Fibroblast of lung (primary cell): ENCODE data around the gene PTPRQ.

Source experiments
- CTCF ChIP-seq, 2 donors: IDR thresholded peaks in 1 of 2; conservative IDR thresholded peaks in 1 of 2; 1 replicate in 1 of 2; 2 replicates in 1 of 2; pipeline ENCODE4 v1.5.1; 2011 to 2012; ENCODE audit warnings: low read length in 2 of 2, control low read depth in 1 of 2, inconsistent platforms in 1 of 2, low read depth in 1 of 2, mild to moderate bottlenecking in 1 of 2
- EZH2 ChIP-seq: IDR thresholded peaks from 2 replicates; pipeline ENCODE4 v1.5.1; 2012; ENCODE audit warnings: low read length, control low read depth, mild to moderate bottlenecking; ENCODE audit errors: missing control alignments

GRCh38 chr12:80670214-80670613, 226.2 kb downstream of the PTPRQ start:
- no peak for TF ChIP-seq CTCF (conservative IDR thresholded peaks at IDR 0.05 in 1 of 2, IDR thresholded peaks at IDR 0.05 in 1 of 2; ENCODE audit: low read depth in 1 of 2, low read length in 2 of 2)
- TF ChIP-seq EZH2: no peak
